ENCODE measurements around the gene FBL. TPM values are rescaled to one million over a fixed set of nuclear protein-coding genes. Genes with fewer than 3 reads are reported as not detected.

The FBL gene
- total and polyA plus RNA-seq, 2 of the 13 experiments (the other 11 are each of a cell fraction or from before 2014, with no cell fraction given), result 153 to 468 TPM

- TF ChIP-seq ZNF180 (CRISPR knock-in tag; IDR thresholded peaks at IDR 0.05; ENCODE audit: borderline replicate concordance, low read depth) (no peak), ZIK1 (CRISPR knock-in tag; IDR thresholded peaks at IDR 0.05; ENCODE audit: borderline replicate concordance, low read depth) (peak; percentile 88), KIAA2018 (CRISPR knock-in tag; IDR thresholded peaks at IDR 0.05; ENCODE audit: borderline replicate concordance) (no peak), IRX3 (CRISPR knock-in tag; IDR thresholded peaks at IDR 0.05; ENCODE audit: borderline replicate concordance, low read depth) (peak; percentile 73; the same call in 1 of the 2 replicates), ZNF878 (CRISPR knock-in tag; IDR thresholded peaks at IDR 0.05) (0 out of 2 replicates have a peak, but pooled peaks have one; percentile 55), HOXA3 (CRISPR knock-in tag; IDR thresholded peaks at IDR 0.05) (peak; percentile 63), CENPT (CRISPR knock-in tag; IDR thresholded peaks at IDR 0.05; ENCODE audit: low read depth) (no peak), PRMT3 (CRISPR knock-in tag; IDR thresholded peaks at IDR 0.05; ENCODE audit: borderline replicate concordance, low read depth) (no peak), ZFX (CRISPR knock-in tag; IDR thresholded peaks at IDR 0.05; ENCODE audit: low read depth) (peak; percentile 77), ZNF383 (CRISPR knock-in tag; IDR thresholded peaks at IDR 0.05; ENCODE audit: borderline replicate concordance) (no peak), ZBTB7B (CRISPR knock-in tag; IDR thresholded peaks at IDR 0.05) (no peak), SSRP1 (CRISPR knock-in tag; IDR thresholded peaks at IDR 0.05) (no peak), ZFP90 (CRISPR knock-in tag; IDR thresholded peaks at IDR 0.05; ENCODE audit: borderline replicate concordance) (no peak), CAMTA2 (CRISPR knock-in tag; IDR thresholded peaks at IDR 0.05; ENCODE audit: borderline replicate concordance) (no peak), TBL1XR1 (IDR thresholded peaks at IDR 0.05; ENCODE audit: borderline replicate concordance, low read length, partially characterized antibody) (no peak)
- TF ChIP-seq, protein P1, sequence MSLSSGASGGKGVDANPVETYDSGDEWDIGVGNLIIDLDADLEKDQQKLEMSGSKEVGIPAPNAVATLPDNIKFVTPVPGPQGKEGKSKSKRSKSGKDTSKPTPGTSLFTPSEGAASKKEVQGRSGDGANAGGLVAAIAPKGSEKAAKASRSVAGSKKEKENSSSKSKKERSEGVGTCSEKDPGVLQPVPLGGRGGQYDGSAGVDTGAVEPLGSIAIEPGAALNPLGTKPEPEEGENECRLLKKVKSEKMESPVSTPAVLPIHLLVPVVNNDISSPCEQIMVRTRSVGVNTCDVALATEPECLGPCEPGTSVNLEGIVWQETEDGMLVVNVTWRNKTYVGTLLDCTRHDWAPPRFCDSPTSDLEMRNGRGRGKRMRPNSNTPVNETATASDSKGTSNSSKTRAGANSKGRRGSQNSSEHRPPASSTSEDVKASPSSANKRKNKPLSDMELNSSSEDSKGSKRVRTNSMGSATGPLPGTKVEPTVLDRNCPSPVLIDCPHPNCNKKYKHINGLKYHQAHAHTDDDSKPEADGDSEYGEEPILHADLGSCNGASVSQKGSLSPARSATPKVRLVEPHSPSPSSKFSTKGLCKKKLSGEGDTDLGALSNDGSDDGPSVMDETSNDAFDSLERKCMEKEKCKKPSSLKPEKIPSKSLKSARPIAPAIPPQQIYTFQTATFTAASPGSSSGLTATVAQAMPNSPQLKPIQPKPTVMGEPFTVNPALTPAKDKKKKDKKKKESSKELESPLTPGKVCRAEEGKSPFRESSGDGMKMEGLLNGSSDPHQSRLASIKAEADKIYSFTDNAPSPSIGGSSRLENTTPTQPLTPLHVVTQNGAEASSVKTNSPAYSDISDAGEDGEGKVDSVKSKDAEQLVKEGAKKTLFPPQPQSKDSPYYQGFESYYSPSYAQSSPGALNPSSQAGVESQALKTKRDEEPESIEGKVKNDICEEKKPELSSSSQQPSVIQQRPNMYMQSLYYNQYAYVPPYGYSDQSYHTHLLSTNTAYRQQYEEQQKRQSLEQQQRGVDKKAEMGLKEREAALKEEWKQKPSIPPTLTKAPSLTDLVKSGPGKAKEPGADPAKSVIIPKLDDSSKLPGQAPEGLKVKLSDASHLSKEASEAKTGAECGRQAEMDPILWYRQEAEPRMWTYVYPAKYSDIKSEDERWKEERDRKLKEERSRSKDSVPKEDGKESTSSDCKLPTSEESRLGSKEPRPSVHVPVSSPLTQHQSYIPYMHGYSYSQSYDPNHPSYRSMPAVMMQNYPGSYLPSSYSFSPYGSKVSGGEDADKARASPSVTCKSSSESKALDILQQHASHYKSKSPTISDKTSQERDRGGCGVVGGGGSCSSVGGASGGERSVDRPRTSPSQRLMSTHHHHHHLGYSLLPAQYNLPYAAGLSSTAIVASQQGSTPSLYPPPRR (CRISPR knock-in tag; IDR thresholded peaks at IDR 0.05; ENCODE audit: borderline replicate concordance), result peak; percentile 28
Observed at GRCh38 chr19:39845933-39846677, at the start of gene FBL (continued).
